Kidney (tissue), 14 donors: Measurements from ENCODE around the gene KIAA0930. TPM values are rescaled to one million over a fixed set of nuclear protein-coding genes. Genes with fewer than 3 reads are reported as not detected.
A peak's percentile ranks its signal among the peaks of the same experiment; 100 is the strongest.

ENCODE experiments used
- DNase-seq, 5 donors: peaks; one replicate each; pipeline ENCODE4 v3.0.0-alpha.2; 2013 to 2020
- FAIRE-seq: peaks from 2 replicates; lab custom pipeline; 2012; peaks lifted over from hg19 to GRCh38; lab: Jason Lieb, UNC
- H3K27ac ChIP-seq, 2 donors: one replicate each; pipeline ENCODE4 v1.7.0; 2013; ENCODE audit warnings: low read depth in 2 of 2, low read length in 2 of 2, inconsistent platforms in 1 of 2
- H3K27me3 ChIP-seq: one replicate; pipeline ENCODE4 v1.7.1; 2013; ENCODE audit warnings: low read length, inconsistent platforms; ENCODE audit not compliant: control insufficient read depth, insufficient read depth
- H3K36me3 ChIP-seq, 3 donors: one replicate each; pipeline versions ENCODE4 v1.7.0 to v1.7.1; 2013; ENCODE audit warnings: low read length in 3 of 3, control low read depth in 1 of 3, inconsistent platforms in 1 of 3; ENCODE audit not compliant: insufficient read depth in 3 of 3, control insufficient read depth in 2 of 3
- H3K4me1 ChIP-seq, 3 donors: one replicate each; pipeline versions ENCODE4 v1.7.0 to v1.7.1; 2013; ENCODE audit warnings: low read length in 3 of 3, inconsistent platforms in 1 of 3, low read depth in 1 of 3; ENCODE audit not compliant: control insufficient read depth in 2 of 3, insufficient read depth in 2 of 3
- H3K4me3 ChIP-seq, 3 donors: one replicate each; pipeline versions ENCODE4 v1.7.0 to v1.8.1; 2013; ENCODE audit warnings: low read length in 3 of 3, control low read depth in 1 of 3, inconsistent platforms in 1 of 3
- H3K9ac ChIP-seq, 3 donors: one replicate each; pipeline versions ENCODE4 v1.7.0 to v1.7.1; 2013; ENCODE audit warnings: low read length in 3 of 3, control low read depth in 1 of 3, inconsistent platforms in 1 of 3
- H3K9me3 ChIP-seq, 3 donors: one replicate each; pipeline versions ENCODE4 v1.7.0 to v1.7.1; 2013; ENCODE audit warnings: low read length in 3 of 3, control low read depth in 1 of 3, inconsistent platforms in 1 of 3; ENCODE audit not compliant: control insufficient read depth in 2 of 3, insufficient read depth in 1 of 3
- intact Hi-C: fragments of 100-400 bp; cut with DNase I; formaldehyde crosslinking; loops from one replicate; pipeline ENCODE4 v1.11.1; 2022
- polyA plus RNA-seq: library from polyadenylated mRNA; stranded (reverse); fragments of 350-450 nt; fragmentation: Illumina TruSeq; extraction: RNeasy Lipid Tissue Mini Kit (QIAGEN cat#74804); gene quantifications from one replicate; pipeline ENCODE4 v1.2.3, GENCODE V29; 2014; ENCODE audit warnings: low read depth, low replicate concordance; ENCODE audit not compliant: insufficient read depth
- total RNA-seq: library from RNA; stranded (reverse); fragmentation: NEBNext Ultra II Directional; extraction: Animal tissue kit (Norgen Biotek cat#: 25700); gene quantifications from one replicate; pipeline ENCODE4 v1.2.1, GENCODE V29; 2021
- TF ChIP-seq, protein P1 (sequence below): IDR thresholded peaks from 3 replicates; pipeline ENCODE4 v1.5.1; 2012; ENCODE audit warnings: mild to moderate bottlenecking, moderate library complexity, borderline replicate concordance; ENCODE audit not compliant: insufficient read depth; ENCODE audit errors: extremely low read depth
- donor health status: control.
- donor health status: control.
- donor health status: control.
- donor health status: control.
- donor health status: control.
- donor health status: DM: yes; HTN: yes; CAD: no.
- donor health status: Normal renal cell carcinoma (clear cell type).

The KIAA0930 gene
- total and polyA plus RNA-seq, 2 donors from 2014 or later, result 26.4 to 55.4 TPM

- Histone ChIP-seq H3K4me3 (no peak overlapping the region), H3K27ac (no peak overlapping the region), H3K9me3 (no peaks in the 10 kb centered on the region), H3K4me1 (no peaks in the 10 kb centered on the region), H3K9ac (no peak overlapping the region), H3K36me3 (peaks cover 2 to 10% (median 7%) of the 10 kb centered on the region in 3 donors), H3K27me3 (no peaks in the 10 kb centered on the region)
- intact Hi-C loops, result no loop called here
- TF ChIP-seq, protein P1, sequence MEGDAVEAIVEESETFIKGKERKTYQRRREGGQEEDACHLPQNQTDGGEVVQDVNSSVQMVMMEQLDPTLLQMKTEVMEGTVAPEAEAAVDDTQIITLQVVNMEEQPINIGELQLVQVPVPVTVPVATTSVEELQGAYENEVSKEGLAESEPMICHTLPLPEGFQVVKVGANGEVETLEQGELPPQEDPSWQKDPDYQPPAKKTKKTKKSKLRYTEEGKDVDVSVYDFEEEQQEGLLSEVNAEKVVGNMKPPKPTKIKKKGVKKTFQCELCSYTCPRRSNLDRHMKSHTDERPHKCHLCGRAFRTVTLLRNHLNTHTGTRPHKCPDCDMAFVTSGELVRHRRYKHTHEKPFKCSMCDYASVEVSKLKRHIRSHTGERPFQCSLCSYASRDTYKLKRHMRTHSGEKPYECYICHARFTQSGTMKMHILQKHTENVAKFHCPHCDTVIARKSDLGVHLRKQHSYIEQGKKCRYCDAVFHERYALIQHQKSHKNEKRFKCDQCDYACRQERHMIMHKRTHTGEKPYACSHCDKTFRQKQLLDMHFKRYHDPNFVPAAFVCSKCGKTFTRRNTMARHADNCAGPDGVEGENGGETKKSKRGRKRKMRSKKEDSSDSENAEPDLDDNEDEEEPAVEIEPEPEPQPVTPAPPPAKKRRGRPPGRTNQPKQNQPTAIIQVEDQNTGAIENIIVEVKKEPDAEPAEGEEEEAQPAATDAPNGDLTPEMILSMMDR, result no peak
- DNase-seq, result no peak
- FAIRE-seq, result no peak
Observed at GRCh38 chr22:45187891-45188290, 52.8 kb downstream of the KIAA0930 start.

DNA sequence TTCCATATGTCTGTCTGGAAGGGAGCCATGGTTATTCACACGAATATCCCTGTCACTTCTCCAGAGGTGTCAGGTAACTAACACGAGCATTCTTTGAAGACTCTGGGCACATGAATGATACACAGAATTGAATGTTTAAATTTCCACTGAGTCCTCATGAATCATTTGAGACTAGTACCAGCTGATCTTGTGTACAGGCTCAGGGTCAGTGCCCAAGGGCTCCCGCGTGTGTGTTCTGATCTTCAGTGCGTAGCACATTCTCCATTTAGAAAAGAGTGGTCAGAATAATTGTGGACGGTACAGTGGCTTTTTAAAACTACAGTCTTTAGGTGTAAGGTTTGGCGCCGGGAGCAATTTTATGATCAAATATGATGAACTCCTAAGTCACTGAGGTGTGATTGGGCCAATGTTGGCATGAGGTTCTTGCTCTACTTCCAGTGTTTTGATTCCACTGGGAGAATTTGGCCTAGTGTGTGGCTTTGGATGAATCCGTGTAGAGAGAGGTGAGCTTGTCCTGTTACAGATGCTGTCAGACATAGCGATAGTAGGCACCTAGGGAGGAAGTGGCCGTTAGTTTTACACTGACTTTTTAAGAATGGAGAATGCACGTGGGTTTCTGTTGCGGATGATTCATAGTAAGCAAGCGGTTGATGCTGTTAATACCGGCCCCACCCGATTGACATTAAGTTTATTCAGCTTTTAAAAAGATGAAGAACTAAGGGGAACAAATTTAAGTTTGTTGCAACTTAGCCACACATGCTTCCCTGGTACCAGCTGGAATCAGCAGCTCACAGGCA, 54.8 kb downstream of the KIAA0930 start:
- no peaks in the 10 kb centered on the region for H3K4me1 ChIP-seq
- TF ChIP-seq, protein P1, result no peak
- DNase-seq, result peak in 1 of 5 donors; percentile 42
- H3K9me3 ChIP-seq, result no peaks in the 10 kb centered on the region
- intact Hi-C loops, result no loop called here
- H3K4me3 ChIP-seq, result no peak overlapping the region
- no peak for FAIRE-seq
- H3K27me3 ChIP-seq, result no peaks in the 10 kb centered on the region
- no peak overlapping the region for H3K27ac ChIP-seq
- no peak overlapping the region for H3K9ac ChIP-seq
- peaks cover 8 to 20% (median 11%) of the 10 kb centered on the region in 3 donors for H3K36me3 ChIP-seq

- H3K9ac ChIP-seq, result no peak overlapping the region
- intact Hi-C loops, result no loop called here
- H3K36me3 ChIP-seq, result peaks cover 8 to 31% (median 20%) of the 10 kb centered on the region in 3 donors
- FAIRE-seq (no peak), DNase-seq (no peak)
- no peak overlapping the region for H3K27ac ChIP-seq
- TF ChIP-seq, protein P1, result no peak
- H3K9me3 ChIP-seq, result no peaks in the 10 kb centered on the region
- no peak overlapping the region for H3K4me3 ChIP-seq
- H3K4me1 ChIP-seq, result no peaks in the 10 kb centered on the region
- no peaks in the 10 kb centered on the region for H3K27me3 ChIP-seq
Observed at GRCh38 chr22:45183974-45184373, 56.7 kb downstream of the KIAA0930 start.
